GM18511 (cell line): ENCODE measurements around the gene LSP1.
"Not testable (repeated sequence)": the region's sequence is repeated elsewhere in the genome, so short reads cannot be mapped to it uniquely, and the experiment has no call there.

Experiments used
- ATAC-seq: cut with Tn5 transposase; IDR thresholded peaks from one replicate; pipeline ENCODE4 v1.9.1; 2021; ENCODE audit warnings: mild to moderate bottlenecking, moderate library complexity; ENCODE audit not compliant: unreplicated experiment

LSP1 gene

GRCh38 chr11:1852877-1853276 is at the start of gene LSP1:
Gene LSP1 (plus strand): TSS chr11:1853084. CDS start chr11:1853145, 61 bp downstream.
- peak; percentile 47 for ATAC-seq

- ATAC-seq = no peak
These were observed 49.6 kb upstream of the LSP1 start for GRCh38 chr11:1803246-1803645.

GRCh38 chr11:1803835-1804519 is 48.9 kb upstream of the LSP1 start:
- not testable (repeated sequence) for ATAC-seq

- ATAC-seq = no peak
These were observed 47.4 kb upstream of the LSP1 start for GRCh38 chr11:1805525-1805924.

- no peak for ATAC-seq
These were observed 45.5 kb upstream of the LSP1 start for GRCh38 chr11:1807264-1807995.

- ATAC-seq = no peak
These were observed 42.1 kb upstream of the LSP1 start for GRCh38 chr11:1810761-1811160.

- ATAC-seq = no peak
These were observed 40.6 kb upstream of the LSP1 start for GRCh38 chr11:1812274-1812673.

- ATAC-seq = no peak
These were observed 40.1 kb upstream of the LSP1 start for GRCh38 chr11:1812801-1813200.

GRCh38 chr11:1813356-1813755 is 39.5 kb upstream of the LSP1 start:
- not testable (repeated sequence) for ATAC-seq

GRCh38 chr11:1814691-1815090 is 38.2 kb upstream of the LSP1 start:
- ATAC-seq = no peak

GRCh38 chr11:1815311-1815710 is 37.6 kb upstream of the LSP1 start:
- no peak for ATAC-seq

GRCh38 chr11:1815751-1816150 is 37.1 kb upstream of the LSP1 start:
- no peak for ATAC-seq

GRCh38 chr11:1817000-1817399 is 35.9 kb upstream of the LSP1 start:
- no peak for ATAC-seq

GRCh38 chr11:1817511-1817910 is 35.4 kb upstream of the LSP1 start:
- ATAC-seq = no peak

GRCh38 chr11:1819074-1819473 is 33.8 kb upstream of the LSP1 start:
- ATAC-seq = no peak

GRCh38 chr11:1820463-1821325 is 32.2 kb upstream of the LSP1 start:
- ATAC-seq = no peak

- ATAC-seq = no peak
These were observed 31.3 kb upstream of the LSP1 start for GRCh38 chr11:1821562-1821961.

GRCh38 chr11:1822648-1823375 is 30.1 kb upstream of the LSP1 start:
- no peak for ATAC-seq

GRCh38 chr11:1823376-1824220 is 29.3 kb upstream of the LSP1 start:
- no peak for ATAC-seq
